ENCODE results near the gene TMEM87A.
"Not testable (repeated sequence)": the region's sequence is repeated elsewhere in the genome, so short reads cannot be mapped to it uniquely, and the experiment has no call there.

Gene TMEM87A, protein sequence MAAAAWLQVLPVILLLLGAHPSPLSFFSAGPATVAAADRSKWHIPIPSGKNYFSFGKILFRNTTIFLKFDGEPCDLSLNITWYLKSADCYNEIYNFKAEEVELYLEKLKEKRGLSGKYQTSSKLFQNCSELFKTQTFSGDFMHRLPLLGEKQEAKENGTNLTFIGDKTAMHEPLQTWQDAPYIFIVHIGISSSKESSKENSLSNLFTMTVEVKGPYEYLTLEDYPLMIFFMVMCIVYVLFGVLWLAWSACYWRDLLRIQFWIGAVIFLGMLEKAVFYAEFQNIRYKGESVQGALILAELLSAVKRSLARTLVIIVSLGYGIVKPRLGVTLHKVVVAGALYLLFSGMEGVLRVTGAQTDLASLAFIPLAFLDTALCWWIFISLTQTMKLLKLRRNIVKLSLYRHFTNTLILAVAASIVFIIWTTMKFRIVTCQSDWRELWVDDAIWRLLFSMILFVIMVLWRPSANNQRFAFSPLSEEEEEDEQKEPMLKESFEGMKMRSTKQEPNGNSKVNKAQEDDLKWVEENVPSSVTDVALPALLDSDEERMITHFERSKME

DNA sequence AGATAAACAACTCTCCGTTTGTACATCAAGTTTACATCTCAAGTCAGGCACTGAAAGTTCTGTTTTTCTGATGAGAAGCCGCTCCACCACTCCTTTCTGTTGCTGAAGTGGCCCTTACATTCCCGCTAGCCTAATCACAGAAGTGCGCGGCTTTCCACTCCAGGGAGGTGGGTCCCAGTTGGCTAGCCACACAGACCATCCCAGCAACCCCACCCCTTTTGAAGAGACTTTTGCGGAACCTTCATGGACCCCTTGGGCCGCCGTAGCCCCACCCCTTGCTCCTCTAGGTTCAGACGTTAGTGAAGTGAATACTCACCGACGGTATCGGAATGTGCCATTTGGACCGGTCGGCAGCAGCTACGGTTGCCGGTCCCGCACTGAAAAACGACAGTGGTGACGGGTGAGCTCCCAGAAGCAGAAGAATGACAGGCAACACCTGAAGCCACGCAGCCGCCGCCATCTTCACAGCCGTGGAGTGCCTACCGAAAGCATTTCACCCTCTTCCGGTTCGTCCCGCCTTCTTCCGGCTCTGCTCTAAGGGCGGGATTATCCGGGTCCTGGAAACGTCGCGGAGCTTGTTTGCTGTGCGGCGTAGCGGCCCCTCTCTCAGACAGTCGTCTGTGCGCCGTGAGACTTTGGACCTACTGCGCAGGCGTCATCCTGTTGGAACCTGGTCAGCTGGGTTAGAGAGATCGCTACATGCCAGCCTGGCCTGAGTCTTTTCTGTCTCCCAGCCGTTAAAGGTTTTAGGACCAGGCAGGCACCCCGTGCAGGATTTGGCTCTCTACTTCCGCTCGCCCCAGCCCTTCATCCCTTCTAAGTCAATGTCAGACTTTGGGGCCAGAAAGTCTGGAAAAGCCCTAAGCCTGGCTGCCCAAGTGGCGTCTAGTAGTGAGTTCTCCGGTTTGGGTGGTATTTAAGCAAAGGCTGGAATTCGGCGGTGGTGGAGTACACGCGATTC, at the start of gene TMEM87A, which contains the start of gene GANC:
Gene TMEM87A, minus strand, starts transcription at position 495 of the 961 bp plus-strand sequence. Its CDS starts 35 bp downstream, at position 460.
Gene GANC, plus strand, starts transcription at position 263 of the 961 bp plus-strand sequence. CDS start 1,281 bp downstream, outside the sequence.
- DNase-seq (ENCODE audit: low spot score): peak; percentile 96

DNA sequence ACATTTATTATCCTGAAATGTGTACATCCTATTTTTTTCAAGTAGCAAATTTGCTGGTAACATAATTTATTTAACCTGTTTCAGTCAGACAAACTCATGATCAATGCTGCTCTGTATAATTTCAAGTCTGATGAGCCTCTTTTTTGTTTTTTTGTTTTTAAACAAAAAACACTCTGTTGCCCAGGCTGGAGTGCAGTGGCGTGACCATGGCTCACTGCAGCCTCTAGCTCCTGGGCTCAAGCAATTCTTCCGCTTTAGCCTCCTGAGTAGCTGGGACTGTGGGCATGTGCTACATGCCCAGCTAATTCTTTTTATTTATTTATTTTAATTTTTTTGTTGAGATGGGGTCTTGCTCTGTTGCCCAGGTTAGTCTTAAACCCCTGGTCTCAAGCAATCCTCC, 46.0 kb upstream of the TMEM87A start:
- DNase-seq (ENCODE audit: low spot score): no peak

DNA sequence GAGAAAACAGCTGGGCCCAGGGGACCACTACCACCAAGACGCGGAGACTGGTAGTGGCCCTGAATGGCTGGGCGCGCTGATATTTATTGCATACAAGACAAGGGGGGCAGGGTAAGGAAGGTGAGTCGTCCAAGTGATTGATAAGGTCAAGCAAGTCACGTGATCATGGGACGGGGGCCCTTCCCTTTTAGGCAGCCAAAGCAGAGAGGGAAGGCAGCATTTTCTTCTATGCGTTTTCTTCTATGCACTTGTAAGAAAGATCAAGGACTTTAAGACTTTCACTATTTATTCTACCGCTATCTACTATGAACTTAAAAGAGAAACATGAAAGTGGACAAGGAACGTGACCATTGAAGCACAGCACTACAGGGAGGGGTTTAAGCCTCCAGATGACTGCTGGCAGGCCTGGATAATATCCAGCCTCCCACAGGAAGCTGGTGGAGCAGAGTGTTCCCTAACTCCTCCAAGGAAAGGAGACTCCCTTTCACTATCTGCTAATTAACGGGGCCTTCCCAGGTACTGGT, 43.1 kb upstream of the TMEM87A start:
- not testable (repeated sequence) for DNase-seq (ENCODE audit: low spot score)

DNA sequence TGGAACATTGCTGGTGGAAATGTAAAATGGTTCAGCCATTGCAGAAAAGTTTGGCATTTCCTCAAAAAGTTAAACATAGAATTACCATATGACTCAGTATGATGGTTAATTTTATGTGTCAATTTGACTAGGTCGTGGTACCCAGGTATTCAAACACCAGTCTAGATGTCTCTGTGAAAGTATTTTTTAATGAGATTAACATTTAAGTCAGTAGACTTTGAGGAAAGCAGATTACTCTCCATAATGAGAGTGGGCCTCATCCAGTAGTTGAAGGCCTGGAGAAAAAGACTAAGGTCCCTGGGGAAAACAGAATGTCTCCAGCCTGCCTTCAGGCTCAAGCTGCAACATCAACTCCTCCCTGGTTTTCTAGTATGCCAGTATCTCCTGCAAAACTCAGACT, 42.3 kb upstream of the TMEM87A start:
- DNase-seq (ENCODE audit: low spot score): no peak

DNA sequence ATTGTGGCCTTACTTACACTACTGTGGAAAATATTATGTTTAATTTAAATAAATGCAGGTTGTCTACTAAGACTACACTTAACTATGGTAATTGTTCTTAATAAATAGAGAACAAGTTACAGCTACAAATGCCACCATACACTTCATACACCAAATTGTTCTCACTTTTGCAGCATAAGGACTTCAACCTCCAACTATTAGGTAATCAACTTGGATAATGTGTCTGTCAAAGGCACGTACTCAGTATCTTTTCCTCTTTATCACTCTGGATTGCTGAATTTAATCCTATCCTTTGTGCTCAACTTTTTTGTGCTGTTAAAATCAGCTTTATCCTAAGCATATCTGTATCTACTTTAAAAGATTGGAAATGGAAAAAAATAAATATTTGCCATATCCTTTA, 41.6 kb upstream of the TMEM87A start:
- no peak for DNase-seq (ENCODE audit: low spot score)

DNA sequence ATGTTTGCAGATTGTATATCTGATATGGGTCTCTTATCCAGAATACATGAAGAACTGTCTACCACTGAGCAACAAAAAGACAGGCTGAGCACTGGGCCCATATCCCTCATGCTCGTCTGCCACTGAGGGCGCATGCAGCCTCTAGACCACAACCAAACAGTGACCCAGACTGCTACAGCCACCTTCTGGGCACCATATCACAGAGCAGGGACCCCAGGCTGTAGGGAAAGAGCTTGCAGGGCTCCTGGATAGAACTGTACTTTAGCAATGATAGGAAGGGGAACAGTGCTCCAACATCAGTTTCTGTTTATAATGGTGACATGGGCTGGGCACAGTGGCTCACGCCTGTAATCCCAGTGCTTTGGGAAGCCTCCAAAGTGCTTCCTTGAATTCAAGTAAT, 40.2 kb upstream of the TMEM87A start:
- no peak for DNase-seq (ENCODE audit: low spot score)

DNA sequence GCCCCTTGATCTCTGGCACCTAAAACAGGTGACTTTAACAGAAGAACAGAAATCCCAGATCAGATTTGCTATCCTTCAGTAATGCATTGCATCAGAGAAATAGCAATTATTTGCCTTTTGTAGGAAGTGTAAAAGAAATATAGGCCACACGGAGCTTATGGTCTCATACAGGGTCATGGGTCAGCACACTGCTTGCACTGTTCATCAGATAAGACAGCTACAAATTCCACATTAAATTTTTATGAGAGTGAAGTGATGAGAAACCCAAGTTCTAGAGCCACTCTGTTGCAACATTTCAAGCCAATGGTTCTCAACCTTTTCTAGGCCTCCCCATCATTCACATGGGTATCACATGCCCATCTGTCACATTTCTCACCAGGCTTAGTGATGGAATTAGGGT, 33.4 kb upstream of the TMEM87A start:
- DNase-seq (ENCODE audit: low spot score): no peak

DNA sequence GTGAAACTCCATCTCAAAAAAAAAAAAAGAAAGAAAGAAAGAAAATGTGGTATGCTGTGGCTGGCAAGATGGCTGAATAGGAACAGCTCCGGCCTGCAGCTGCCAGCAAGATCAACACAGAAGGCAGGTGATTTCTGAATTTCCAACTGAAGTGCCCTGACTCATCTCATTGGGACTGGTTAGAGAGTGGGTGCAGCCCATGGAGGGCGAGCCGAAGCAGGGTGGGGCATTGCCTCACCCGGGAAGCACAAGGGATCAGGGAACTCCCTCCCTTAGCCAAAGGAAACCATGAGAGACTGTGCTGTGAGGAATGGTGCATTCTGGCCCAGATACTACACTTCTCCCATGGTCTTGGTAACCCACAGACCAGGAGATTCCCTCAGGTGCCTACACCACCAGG, 27.8 kb upstream of the TMEM87A start:
- not testable (repeated sequence) for DNase-seq (ENCODE audit: low spot score)

DNA sequence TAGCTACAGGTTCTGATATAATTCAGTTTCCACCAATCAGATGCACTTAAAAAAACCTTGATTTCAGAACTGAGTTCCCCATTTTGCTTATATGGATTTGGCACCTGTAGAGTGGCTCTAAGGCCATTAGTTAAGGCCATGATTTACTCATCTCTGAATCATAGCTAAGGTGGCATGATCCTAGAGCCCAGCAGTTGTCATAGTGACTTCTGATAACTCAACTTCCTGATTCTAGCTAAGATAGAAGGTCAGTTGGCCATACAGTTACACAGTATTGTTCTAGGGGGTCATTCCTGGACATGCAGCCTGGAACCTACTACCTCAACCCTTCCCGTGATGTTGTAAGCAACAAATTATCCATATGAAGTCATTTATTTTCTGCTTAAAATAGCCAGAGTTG, 15.9 kb upstream of the TMEM87A start:
- DNase-seq (ENCODE audit: low spot score): no peak

DNA sequence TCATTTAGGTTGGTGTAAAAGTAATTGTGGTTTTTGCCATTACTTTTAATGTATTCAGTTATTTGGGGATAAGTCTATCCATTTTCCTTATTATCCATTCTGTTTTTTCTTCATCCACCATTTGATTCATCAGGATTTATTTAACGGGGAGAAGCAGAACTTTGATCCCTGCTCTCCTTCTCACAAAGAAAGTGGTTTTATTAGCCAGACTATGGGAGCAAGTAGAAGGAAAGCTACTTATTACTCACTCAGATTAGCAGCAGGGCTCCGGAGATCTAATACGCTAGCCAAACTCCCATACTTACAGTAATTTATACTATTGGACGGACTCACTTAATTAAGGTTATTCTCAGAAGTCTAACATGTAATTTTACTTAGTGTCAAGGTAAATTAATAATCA, 14.7 kb upstream of the TMEM87A start:
- DNase-seq (ENCODE audit: low spot score): no peak

DNA sequence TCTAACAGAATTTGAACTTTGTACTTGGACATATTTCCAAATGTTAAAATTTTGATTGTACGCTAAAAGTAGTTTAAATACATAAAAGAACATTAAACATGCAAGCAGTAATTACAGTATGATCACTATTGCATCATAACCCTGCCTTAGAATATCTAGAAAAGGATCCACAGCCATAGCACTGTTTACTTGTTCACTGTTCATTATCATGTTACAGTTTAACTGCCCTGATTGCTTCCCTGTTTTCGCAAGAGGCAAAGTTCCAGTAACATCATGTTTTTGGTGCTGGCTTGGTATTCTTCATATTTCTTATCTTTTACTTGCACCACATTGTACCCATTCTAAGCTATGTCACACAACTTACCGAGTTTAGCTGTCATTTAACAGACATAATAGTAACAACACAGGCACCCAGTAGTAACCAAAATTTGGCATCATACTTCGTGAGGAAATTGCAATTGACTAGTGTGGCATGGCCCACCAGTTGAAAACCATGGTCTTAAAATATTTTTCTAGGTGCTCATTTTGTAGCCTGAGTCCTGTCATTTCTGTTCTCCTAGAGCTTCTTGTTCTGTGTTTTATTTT, 13.3 kb upstream of the TMEM87A start:
- no peak for DNase-seq (ENCODE audit: low spot score)

DNA sequence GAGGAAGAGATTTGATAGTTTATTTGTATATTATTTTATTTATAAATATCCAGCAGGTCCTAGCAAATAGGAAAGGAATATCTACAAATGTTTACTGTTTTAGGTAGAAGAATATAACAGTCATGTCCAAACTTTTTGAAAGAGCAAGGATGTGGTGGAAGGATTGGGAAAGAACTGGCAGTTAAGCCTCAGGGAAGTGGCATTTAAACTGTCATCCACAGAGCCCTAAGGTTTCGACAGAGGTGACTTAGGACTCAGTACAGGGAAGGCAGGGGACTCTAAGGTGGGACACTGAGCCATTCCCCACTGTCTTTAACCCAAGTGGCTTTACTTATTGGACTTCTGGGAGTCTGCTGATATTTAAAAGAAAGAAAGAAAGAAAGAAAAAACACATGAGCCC, 11.8 kb upstream of the TMEM87A start:
- DNase-seq (ENCODE audit: low spot score): no peak

DNA sequence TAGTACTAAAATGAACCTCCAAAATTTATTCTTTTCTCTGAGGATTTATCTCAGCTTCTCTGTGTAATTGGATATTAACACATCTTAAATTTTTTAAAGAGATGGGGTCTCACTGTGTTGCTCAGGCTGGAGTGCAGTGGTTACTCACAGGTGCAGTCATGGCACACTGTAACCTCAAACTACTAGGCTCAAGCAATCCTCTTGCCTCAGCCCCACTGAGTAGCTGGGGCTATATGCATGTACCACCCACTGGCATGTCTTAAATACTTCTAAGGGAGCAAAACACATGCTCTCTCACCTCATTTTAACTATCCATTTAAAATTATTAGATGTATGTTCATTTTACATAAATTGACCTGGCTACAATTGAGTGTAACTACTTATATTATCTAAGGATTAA, 11.3 kb upstream of the TMEM87A start:
- DNase-seq (ENCODE audit: low spot score): no peak

DNA sequence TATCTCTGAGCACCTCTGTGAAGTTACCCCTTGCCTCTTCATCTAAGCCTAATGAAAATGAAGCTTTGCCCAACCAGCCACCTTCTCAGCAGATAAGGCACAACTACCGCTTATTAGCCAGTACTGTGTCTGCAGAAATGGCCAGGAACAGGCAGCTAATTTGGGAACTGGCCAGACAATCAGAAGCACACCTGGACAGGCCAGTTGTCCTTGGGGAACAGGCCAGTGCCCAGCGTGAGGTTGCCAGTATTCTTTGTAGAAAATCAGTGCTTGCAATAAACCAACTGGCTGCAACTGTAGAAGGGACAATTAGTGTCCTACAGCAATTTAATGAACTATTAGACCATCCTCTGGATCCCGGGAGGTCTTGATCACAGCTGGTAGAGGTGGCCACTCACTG, 10.4 kb upstream of the TMEM87A start:
- no peak for DNase-seq (ENCODE audit: low spot score)

DNA sequence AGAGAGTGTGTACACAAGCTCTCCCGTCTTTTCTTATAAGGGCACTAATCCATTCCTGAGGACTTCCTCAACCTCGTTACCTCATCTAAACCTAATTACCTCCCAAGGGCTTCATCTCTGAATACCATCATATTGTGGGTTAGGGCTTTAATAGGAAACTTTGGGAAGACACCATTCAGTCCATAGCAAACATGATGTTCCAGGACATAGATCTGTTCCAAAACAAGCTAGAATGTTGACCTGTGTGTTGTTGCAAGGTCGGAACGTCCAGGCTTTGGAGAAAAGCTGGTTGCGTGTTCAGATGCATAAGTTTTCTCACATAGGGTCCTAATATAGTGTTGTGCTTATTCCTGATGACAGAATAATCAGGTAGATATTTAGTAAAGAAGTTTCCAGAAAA, 9.7 kb upstream of the TMEM87A start:
- no peak for DNase-seq (ENCODE audit: low spot score)

DNA sequence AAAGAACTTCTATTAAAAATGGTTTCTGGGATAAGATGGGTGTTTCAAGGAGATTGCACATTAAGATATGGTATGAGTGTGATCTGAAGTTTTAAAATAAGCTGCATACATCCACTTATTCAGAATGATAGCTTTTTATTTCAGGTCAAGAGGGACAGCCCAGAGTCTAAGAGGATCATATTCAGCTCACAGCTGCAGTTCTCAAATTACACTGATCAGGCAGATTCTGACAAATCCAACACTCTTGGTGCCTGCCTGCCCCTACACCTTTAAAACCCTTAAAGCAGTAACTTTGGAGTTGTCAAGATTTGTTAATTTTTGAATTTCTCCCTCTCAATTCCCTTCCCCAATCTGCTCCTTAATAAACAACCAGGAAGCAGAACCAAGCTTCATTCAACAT, 9.1 kb upstream of the TMEM87A start:
- no peak for DNase-seq (ENCODE audit: low spot score)

DNA sequence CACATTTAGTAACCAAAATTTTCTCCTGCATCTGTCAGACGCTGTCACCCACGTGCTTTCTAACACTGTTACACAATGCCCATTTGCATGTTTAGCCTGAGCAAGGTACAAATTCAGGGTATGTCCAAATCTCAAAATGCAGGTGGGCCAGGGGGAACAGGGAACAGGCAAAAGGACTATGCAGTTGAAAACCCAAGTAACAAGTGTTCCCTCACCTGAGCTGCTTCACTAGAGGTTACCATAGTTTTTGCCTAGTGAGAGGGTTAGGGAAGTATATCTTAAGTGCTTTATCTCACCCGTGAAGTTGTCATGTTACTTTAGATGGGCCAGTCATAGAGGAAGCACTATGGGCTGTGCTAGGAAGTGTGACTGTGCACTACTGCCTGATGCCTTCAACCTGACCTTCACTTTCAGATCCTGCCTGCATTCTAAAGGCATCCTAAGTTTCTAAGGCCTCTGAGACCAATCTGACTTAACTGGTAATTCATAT, 6.0 kb upstream of the TMEM87A start:
- DNase-seq (ENCODE audit: low spot score): no peak

DNA sequence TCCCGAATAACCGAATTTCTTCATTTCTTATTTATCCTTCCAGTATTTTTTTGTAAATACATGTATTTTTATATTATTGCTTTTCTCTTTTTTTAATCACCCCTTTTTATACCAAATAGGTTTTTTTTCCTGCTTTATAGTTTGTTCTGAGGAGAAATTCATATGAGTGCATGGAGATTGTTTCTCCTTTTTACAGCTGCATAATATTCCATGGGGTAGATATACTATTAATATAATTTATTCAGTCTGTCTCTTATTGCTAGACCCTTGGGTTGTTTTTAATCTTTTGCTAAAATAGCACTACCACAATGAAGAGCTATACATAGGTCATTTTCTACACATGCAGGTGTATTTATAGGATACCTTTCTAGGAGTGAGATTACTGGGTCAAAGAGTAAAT, 3.5 kb upstream of the TMEM87A start:
- DNase-seq (ENCODE audit: low spot score): no peak

DNA sequence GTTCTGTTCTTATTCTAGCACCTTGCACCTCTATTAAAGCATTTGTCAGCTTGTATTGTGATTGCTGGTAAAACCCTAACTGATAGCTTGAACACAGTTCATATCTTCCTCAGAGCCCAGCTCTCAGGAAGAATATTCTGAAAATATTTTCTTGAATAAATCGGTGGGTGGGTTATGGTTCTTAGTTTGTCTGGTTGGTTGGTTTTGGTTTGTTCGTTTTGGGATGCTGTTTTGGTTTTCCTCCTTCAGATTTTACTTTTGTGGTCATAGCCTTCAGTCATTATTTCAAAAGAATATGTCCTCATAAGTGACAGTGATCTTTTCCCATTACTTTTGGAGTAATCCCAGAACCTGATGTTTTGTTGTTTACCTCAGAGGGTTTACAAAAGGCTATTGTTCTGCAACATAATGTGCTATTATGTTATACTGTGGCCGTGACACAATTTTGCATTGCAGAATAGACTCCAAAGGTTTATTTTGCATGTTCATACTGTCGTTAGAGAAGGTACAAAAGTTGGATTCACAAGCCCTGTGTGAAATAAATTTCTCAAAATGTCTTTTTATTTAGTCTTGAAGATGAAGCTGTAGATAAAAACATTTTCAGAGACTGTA, 2.7 kb upstream of the TMEM87A start:
- no peak for DNase-seq (ENCODE audit: low spot score)

DNA sequence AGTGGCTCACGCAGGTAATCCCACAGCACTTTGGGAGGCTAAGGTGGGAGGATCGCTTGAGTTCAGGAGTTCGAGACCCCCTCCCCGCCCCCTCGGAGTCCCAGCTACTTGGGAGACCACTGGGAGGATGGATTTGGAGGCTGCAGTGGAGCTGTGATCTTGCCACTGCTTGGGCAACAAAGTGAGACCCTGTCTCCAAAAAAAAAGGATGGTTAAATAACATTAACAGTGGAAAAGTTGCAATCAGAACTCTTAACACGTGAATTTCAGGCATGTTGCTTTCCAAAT, 1.4 kb upstream of the TMEM87A start:
- DNase-seq (ENCODE audit: low spot score): no peak

DNA sequence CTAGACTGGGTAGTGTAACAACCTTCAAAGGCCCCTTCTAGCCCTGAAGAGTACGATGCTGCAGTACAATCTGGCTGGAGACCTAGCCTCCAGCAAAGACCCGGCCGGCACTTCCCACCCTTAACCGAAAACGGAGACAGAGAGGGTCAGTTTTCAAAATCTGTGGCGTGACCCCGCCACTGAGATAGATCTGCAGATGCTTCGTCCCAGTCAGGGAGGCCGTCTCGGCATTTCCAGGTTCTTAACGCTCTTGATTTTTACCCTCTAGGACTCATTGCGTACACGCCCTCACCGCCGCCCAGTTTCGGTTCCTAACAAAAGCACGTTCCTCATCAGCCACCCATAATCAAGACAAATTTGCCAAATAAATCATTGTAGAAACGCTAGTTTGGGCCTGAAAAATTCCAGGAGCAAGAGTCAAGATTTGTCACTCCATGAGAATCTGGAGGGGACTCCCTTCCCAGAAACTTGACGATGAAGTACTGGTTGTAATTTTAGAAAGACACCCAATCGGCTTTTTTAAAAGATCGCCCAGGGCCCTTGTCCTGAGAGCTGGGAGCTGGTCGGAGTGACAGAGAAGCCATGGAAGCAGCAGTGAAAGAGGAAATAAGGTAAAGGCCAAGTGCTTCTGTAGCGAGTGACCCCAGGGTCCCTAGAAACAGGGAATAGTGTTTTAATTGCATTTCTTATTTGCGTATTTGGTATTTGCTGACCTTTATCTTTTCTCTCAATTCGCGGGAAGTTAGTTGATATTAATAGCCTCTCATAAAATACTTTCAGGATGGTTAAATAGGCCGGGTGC, 868 bp upstream of the TMEM87A start:
- peak; percentile 56 for DNase-seq (ENCODE audit: low spot score)
